NCI-H446 treated with DMSO at 0.1 percent for 48 hours (cell line): ENCODE data around the gene MDM2.
"Not testable (repeated sequence)": the region's sequence is repeated elsewhere in the genome, so short reads cannot be mapped to it uniquely, and the experiment has no call there.

Experiments used
- DNase-seq: peaks from one replicate; lab custom pipeline; 2025; lab: John Stamatoyannopoulos, UW

Gene MDM2

GRCh38 chr12:68785823-68786222 is 22.2 kb upstream of the MDM2 start:
- no peak for DNase-seq

DNA sequence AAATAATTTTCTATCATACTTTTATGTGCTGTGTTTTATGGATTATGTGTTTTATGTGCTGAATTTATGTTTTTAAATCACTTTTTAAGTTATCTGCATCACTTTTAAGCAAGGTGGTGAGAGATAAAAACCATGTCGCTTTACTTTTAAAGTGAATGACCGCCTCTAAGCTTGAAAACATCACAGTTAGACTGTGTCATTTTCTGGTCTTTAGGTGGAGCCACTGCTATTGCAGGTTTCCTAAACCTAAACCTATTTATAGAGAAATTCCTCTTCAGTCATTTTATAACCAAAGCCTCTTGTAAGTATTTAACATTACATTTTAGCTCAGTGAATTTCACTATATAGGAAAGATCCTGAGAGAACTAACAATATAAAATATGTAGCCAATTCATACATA is 21.0 kb upstream of the MDM2 start:
- DNase-seq = no peak

- DNase-seq = no peak
Measured at GRCh38 chr12:68788554-68789143, 19.3 kb upstream of the MDM2 start.

GRCh38 chr12:68789144-68789878 is 18.7 kb upstream of the MDM2 start:
- DNase-seq = no peak

GRCh38 chr12:68790081-68790951 is 17.7 kb upstream of the MDM2 start:
- DNase-seq = no peak

- DNase-seq = no peak
Measured at GRCh38 chr12:68790952-68791234, 17.1 kb upstream of the MDM2 start.

DNA sequence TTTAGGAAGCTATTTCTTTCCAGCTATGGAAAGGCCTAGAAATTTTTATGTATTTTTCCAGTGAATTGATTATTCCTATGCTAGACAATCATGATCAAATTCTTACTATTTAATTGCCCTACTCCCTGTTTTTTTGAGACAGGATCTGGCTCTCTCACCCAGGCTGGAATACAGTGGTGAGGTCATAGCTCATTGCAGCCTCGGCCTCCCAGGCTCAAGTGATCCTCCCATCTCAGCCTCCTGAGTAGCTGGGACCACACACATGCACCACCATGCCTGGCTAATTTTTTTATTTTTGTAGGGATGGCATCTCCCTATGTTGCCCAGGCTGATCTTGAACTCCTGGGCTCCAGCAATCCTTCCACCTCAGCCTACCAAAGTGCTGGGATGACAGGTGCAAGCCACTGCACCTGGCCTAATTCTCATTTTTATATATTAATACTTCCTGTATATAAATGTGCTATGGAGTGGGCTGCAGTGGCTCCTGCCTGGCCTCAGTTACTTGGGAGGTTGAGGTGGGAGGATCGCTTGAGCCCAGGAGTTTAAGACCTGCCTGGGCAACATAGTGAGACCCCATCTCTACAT is 16.0 kb upstream of the MDM2 start:
- no peak for DNase-seq

GRCh38 chr12:68792952-68793351 is 15.0 kb upstream of the MDM2 start:
- no peak for DNase-seq

DNA sequence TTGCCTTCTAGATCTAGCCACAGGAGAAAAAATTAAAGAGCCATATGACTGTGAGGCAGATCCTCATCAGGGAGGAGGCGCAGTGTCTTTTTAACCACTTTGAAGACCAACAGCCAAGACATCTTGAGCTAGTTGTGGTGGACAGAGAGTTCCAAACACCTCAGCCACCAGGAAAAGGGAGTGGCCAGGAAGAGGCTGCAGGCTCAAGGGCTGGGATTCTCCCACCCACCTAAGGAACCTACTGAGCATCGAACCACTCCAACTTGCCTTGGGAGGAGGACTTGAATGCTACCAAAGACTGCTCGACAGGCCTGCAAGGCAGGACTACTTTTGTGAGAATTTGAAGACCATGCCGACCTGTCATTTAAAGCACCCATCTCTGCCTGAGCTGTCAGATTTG is 14.5 kb upstream of the MDM2 start:
- DNase-seq = no peak

- DNase-seq = no peak
Measured at GRCh38 chr12:68793975-68794652, 13.9 kb upstream of the MDM2 start.

- DNase-seq = no peak
Measured at GRCh38 chr12:68794653-68795251, 13.2 kb upstream of the MDM2 start.

DNA sequence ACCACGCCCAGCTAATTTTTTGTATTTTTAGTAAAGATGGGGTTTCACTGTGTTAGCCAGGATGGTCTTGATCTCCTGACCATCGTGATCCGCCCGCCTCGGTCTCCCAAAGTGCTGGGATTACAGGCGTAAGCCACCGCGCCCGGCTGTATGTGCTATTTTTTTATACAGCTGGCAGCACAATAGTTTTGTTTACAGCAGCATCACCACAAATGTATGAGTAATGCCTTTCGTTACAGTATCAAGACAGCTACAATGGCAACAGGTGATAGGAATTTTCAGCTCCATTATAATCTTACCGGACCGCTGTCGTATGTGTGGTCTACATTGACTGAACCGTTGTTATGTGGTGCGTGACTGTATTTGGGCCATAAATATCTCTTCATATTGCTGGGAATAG is 11.6 kb upstream of the MDM2 start:
- DNase-seq = no peak

- no peak for DNase-seq
Measured at GRCh38 chr12:68798882-68799234, 9.1 kb upstream of the MDM2 start.

DNA sequence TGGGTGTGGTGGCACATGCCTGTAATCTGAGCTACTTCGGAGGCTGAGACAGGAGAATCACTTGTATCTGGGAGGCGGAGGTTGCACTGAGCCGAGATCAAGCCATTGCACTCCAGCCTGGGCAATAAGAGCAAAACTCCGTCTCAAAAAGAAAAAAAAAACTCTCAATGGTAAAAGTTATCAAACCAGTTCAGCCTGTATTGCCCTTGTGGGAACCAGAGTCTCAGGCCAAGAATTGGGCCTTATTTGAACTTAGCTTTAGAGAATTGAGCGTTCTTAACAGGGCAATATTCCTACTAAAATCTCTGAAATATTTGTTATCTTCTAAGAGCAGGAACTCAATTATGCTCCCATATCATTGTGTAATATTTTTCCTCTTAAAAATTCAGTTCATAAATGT is 7.7 kb upstream of the MDM2 start:
- DNase-seq = no peak

DNA sequence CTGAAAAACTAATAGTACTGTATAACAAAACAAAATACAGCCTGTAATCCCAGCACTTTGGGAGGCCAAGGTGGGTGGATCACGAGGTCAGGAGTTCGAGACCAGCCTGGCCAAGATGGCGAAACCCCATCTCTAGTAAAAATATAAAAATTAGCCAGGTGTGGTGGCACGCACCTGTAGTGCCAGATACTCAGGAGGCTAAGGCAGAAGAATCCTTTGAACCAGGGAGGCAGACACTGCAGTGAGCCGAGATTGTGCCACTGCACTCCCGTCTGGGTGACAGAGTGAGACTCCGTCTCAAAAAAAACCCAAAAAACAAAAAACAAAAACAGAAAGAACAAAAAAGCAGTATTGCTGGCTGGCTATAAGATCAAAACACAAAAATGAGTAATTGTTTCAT is 6.9 kb upstream of the MDM2 start:
- not testable (repeated sequence) for DNase-seq

DNA sequence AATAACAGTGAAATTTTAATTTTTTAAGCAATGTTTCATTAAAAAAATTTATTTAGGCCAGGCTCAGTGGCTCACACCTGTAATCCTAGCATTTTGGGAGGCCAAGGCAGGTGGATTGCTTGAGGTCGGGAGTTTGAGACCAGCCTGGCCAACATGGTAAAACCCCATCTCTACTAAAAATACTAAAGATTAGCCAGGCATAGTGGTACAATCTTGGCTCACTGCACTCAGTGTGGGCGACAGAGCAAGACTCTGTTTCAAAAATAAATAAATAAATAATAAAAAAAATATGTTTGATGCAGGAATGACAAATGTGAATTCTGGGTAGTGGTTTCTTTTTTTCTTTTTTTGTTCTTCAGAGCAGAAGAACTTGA is 5.6 kb upstream of the MDM2 start:
- DNase-seq = not testable (repeated sequence)

GRCh38 chr12:68802911-68803651 is 4.9 kb upstream of the MDM2 start:
- not testable (repeated sequence) for DNase-seq

DNA sequence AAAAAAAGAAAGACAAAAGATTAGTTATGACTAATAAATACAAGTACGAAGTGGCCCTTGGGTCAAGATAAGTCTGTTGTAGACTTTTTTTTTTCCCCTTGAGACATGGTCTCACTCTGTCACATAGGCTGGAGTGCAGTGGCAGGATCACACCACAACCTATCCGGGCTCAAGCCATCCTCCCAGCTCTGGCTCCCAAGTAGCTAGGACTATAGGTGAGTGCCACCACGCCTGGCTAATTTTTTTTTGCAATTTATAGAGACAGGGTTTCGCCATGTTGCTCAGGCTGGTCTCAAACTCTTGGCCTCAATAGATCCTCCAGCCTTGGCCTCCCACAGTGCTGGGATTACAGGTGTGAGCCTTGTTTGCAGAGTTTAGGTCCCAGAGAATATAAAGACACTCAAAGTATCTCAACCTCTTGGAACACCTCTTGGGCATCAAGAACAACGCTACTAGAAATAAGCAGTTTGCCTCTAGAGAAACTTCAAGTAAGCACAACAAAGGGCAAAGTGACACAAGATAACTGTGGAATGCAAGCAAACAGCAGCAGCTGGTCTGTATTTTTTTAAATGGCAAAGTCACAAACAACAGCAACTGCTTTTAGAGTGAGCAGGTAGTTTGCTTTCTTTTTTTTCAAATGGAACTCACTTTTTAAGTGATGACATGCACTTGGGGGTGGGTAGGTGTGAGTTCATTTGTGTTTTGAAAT is 3.9 kb upstream of the MDM2 start:
- DNase-seq = no peak

DNA sequence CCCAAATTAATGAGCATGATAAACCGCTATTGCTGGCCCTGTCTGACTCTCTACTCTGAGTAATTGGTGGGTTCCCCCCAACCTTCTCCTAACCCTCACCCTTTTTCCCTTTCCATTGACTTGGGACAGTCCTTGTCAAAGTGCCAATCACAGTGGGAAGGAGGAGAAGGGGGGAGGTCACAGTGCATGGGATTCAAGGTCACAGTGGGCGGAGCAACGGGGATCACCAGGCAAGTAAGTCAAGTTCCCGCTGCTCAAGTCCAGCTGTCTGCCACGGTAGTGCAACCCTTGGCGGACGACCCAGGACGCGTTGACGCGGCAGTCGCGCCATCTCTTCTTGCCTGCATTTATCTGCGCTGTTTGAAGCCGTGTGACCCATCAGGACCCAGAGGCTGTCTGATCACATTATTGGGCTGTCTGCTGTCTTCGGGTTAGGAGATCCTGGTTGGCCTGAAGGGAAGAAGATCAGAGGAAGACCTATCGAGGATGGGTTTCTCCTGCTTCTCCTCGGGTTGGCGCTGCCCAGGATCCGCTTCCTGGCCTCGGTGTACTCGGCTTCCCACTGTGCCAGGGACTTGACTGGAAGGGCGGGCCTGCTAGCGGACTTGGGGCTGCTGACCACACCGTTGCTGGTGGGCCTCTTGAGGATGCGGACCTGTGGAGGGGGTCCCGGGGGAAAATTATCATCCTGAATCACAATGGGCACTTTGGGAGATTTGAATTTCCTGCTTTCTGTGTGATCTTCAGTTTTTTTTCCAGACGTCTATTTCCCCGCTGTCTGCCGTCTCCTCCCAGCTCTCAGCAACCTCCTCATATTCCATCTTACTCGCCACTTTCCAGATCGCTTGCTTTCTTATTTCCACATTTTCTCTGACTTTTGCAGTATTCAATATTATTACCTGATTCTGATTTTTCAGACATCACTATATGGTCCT is 3.1 kb upstream of the MDM2 start:
- DNase-seq = no peak
